ENCODE data around the gene C3orf52.

- no peak for TF ChIP-seq CTCF (IDR thresholded peaks at IDR 0.05)
- no peak for TF ChIP-seq EZH2 (IDR thresholded peaks at IDR 0.05; ENCODE audit: borderline replicate concordance, insufficient read depth, low read depth, low read length, poor library complexity, severe bottlenecking)
Measured at GRCh38 chr3:112048911-112049310, 37.3 kb upstream of the C3orf52 start.

Measured in B cell (primary cell).